Ascending aorta (tissue), 2 donors: ENCODE measurements around the gene MYL4. TPM values are rescaled to one million over a fixed set of nuclear protein-coding genes. Genes with fewer than 3 reads are reported as not detected.

ENCODE experiments used
- DNase-seq, 2 donors: peaks; one replicate each; pipeline ENCODE4 v3.0.0-alpha.2; 2019; ENCODE audit warnings: low spot score in 2 of 2
- H3K27ac ChIP-seq, 2 donors: fragments of 200-600 bp; sonication (generic); one replicate each; pipeline ENCODE4 v1.5.1; 2016 to 2017; ENCODE audit warnings: mild to moderate bottlenecking in 1 of 2
- H3K27me3 ChIP-seq: fragments of 200-600 bp; sonication (generic); one replicate; pipeline ENCODE4 v1.5.1; 2017
- H3K36me3 ChIP-seq, 2 donors: fragments of 200-600 bp; sonication (generic); one replicate each; pipeline ENCODE4 v1.5.1; 2016
- H3K4me1 ChIP-seq, 2 donors: fragments of 200-600 bp; sonication (generic); one replicate each; pipeline ENCODE4 v1.5.1; 2016 to 2017; ENCODE audit warnings: mild to moderate bottlenecking in 1 of 2
- H3K4me3 ChIP-seq, 2 donors: fragments of 200-600 bp; sonication (generic); one replicate each; pipeline ENCODE4 v1.5.1; 2016 to 2017; ENCODE audit warnings: mild to moderate bottlenecking in 1 of 2
- H3K9me3 ChIP-seq, 2 donors: fragments of 200-600 bp; sonication (generic); one replicate each; pipeline ENCODE4 v1.5.1; 2016
- intact Hi-C: fragments of 100-400 bp; cut with DNase I; formaldehyde crosslinking; loops from one replicate; pipeline ENCODE4 v1.15.1; 2023
- total RNA-seq: library from RNA; depleted of rRNA; stranded (reverse); fragments of >200 nt; gene quantifications from one replicate; pipeline ENCODE4 v1.1.0, GENCODE V29; 2016
- TF ChIP-seq, protein P1 (sequence below), 3 experiments: fragments of 200-600 bp in 2 of 3; fragments of 450-650 bp in 1 of 3; sonication (generic) in 2 of 3; IDR thresholded peaks; one replicate each; pipeline ENCODE4 v1.5.1; 2016 to 2019; ENCODE audit warnings: antibody characterized with exemption in 3 of 3, mild to moderate bottlenecking in 1 of 3, moderate library complexity in 1 of 3

MYL4 gene
- total RNA-seq, 1 donor from 2014 or later: not detected

DNA sequence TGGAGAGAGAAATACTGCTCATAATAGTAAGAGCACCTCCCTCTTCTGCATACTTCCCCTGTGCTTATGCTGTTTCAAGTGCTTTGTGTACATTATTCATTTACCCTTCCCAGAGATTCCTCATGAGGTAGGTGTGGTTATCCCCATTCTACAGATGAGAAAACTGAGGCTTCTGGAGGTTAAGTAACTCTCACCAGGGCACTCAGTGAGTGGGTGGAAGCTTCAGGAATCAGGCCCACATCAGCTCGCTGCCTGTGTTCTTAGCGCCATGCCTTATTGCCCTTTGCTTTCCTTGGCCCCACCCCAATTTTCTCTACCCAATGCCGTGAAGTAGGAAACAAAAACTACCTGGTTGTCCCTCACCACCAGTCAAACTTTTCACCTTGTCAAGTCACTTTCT lies 26.4 kb downstream of the MYL4 start:
- Histone ChIP-seq H3K27me3 (no peaks in the 10 kb centered on the region), H3K27ac (no peak overlapping the region), H3K4me1 (peaks cover 0 to 16% of the 10 kb centered on the region in 2 donors), H3K36me3 (no peaks in the 10 kb centered on the region), H3K9me3 (no peaks in the 10 kb centered on the region), H3K4me3 (no peak overlapping the region)
- intact Hi-C loops: no loop called here
- no peak for DNase-seq
- TF ChIP-seq, protein P1, sequence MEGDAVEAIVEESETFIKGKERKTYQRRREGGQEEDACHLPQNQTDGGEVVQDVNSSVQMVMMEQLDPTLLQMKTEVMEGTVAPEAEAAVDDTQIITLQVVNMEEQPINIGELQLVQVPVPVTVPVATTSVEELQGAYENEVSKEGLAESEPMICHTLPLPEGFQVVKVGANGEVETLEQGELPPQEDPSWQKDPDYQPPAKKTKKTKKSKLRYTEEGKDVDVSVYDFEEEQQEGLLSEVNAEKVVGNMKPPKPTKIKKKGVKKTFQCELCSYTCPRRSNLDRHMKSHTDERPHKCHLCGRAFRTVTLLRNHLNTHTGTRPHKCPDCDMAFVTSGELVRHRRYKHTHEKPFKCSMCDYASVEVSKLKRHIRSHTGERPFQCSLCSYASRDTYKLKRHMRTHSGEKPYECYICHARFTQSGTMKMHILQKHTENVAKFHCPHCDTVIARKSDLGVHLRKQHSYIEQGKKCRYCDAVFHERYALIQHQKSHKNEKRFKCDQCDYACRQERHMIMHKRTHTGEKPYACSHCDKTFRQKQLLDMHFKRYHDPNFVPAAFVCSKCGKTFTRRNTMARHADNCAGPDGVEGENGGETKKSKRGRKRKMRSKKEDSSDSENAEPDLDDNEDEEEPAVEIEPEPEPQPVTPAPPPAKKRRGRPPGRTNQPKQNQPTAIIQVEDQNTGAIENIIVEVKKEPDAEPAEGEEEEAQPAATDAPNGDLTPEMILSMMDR (IDR thresholded peaks at IDR 0.05): no peak

GRCh38 chr17:47235923-47236322 lies 26.8 kb downstream of the MYL4 start:
- Histone ChIP-seq H3K27ac (peak overlapping the region in 1 of 2 donors; percentile 3), H3K4me3 (no peak overlapping the region), H3K9me3 (no peaks in the 10 kb centered on the region), H3K27me3 (no peaks in the 10 kb centered on the region), H3K36me3 (no peaks in the 10 kb centered on the region), H3K4me1 (peaks cover 0 to 19% of the 10 kb centered on the region in 2 donors)
- intact Hi-C loops: no loop called here
- no peak for DNase-seq
- TF ChIP-seq, protein P1 (IDR thresholded peaks at IDR 0.05): no peak

- Histone ChIP-seq H3K27ac (peak overlapping the region; percentile 95), H3K9me3 (no peaks in the 10 kb centered on the region), H3K27me3 (no peaks in the 10 kb centered on the region), H3K4me1 (peaks cover 0 to 19% of the 10 kb centered on the region in 2 donors), H3K4me3 (no peak overlapping the region), H3K36me3 (no peaks in the 10 kb centered on the region)
- TF ChIP-seq, protein P1 (IDR thresholded peaks at IDR 0.05): no peak
- DNase-seq: no peak
- intact Hi-C loops: loop anchor here (2.0 kb wide), 1 partner anchor 15 kb away; the partner anchor contains the start of gene ITGB3
Observed at GRCh38 chr17:47237841-47238240, 28.7 kb downstream of the MYL4 start.

DNA sequence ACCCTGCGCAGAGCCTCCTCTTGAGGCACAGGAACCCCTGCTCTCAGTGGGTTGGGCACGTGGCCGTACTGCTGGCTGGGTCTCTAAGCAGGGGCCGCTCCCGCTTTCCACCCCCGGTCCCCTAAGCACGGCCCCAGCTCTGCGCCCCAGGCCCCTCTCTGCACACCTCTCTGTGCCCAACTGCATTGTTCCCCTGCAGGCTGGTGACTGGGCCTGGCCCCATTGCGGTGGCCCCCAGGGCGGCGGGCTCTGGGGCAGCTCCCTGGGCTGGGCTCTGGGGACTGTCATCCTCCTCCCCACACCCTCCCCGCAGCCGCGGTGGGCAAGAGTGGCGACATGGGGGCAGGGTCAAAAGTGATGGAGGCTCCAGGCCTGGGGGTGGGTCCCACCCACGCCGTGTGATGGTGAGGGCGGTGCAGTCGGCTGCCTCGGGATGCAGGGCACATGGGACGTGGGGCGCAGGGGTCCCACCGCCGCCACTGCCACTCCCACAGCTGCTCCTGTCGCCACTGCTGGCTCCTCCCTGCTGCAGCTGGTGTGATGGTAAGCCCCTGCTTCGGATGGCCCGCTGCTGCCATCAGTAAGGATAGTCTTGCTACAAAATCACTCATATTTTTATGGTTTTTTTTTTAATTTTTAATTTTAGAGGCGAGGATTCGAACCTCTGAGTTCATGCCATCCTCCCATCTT lies 29.3 kb downstream of the MYL4 start:
- no peak for DNase-seq
- no peaks in the 10 kb centered on the region for H3K36me3 ChIP-seq
- TF ChIP-seq, protein P1 (IDR thresholded peaks at IDR 0.05): no peak
- H3K27ac ChIP-seq: peak overlapping the region; percentile 95
- H3K4me1 ChIP-seq: peaks cover 0 to 19% of the 10 kb centered on the region in 2 donors
- H3K4me3 ChIP-seq: no peak overlapping the region
- no peaks in the 10 kb centered on the region for H3K9me3 ChIP-seq
- no peaks in the 10 kb centered on the region for H3K27me3 ChIP-seq
- intact Hi-C loops: loop anchor here (2.0 kb wide), 1 partner anchor 14 kb away; the partner anchor contains the start of gene ITGB3

DNA sequence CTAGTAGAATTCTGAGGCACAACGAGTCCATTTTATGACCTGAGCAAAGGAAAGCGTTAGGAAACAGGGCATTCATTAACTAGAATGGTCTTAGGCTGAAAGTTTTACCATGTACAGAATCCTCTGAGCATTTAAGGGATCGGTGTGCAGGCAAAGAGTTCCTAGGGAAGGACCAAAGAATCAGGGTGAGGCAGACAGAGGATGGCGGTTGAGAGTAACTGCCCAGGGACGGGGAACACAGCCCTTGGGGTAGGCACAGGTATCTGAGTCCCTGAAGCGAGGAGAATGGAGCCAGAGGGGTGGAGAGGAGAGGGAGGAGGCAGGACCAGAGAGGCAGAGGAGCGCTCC lies 30.4 kb downstream of the MYL4 start:
- Histone ChIP-seq H3K27ac (peak overlapping the region; percentile 95), H3K4me3 (no peak overlapping the region), H3K4me1 (peaks cover 0 to 19% of the 10 kb centered on the region in 2 donors), H3K36me3 (no peaks in the 10 kb centered on the region), H3K27me3 (no peaks in the 10 kb centered on the region), H3K9me3 (no peaks in the 10 kb centered on the region)
- TF ChIP-seq, protein P1 (IDR thresholded peaks at IDR 0.05): no peak
- intact Hi-C loops: loop anchor here (2.0 kb wide), 1 partner anchor 13 kb away; the partner anchor contains the start of gene ITGB3
- DNase-seq: no peak
